Germinal center (tissue), 1 donor: ENCODE results near the gene ZBTB20.
A peak's percentile ranks its signal among the peaks of the same experiment; 100 is the strongest.
"Not testable (repeated sequence)": the region's sequence is repeated elsewhere in the genome, so short reads cannot be mapped to it uniquely, and the experiment has no call there.

Source experiments
- DNase-seq: peaks from one replicate; pipeline ENCODE4 v3.0.0; 2012; ENCODE audit warnings: mixed read lengths, low spot score

The ZBTB20 gene

GRCh38 chr3:115147329-115148141, 447 bp upstream of the ZBTB20 start:
- peak; percentile 95 for DNase-seq

GRCh38 chr3:115146032-115146417, 1.1 kb downstream of the ZBTB20 start:
- peak; percentile 14 for DNase-seq

- DNase-seq = no peak
Measured at GRCh38 chr3:115141033-115141757, 5.9 kb downstream of the ZBTB20 start.

- DNase-seq = no peak
Measured at GRCh38 chr3:115139072-115139471, 8.0 kb downstream of the ZBTB20 start.

GRCh38 chr3:115134648-115135347, 12.3 kb downstream of the ZBTB20 start:
- no peak for DNase-seq

GRCh38 chr3:115127208-115127607, 19.9 kb downstream of the ZBTB20 start:
- DNase-seq = no peak

GRCh38 chr3:115120597-115120996, 26.5 kb downstream of the ZBTB20 start:
- DNase-seq = no peak

- no peak for DNase-seq
Measured at GRCh38 chr3:115113367-115113766, 33.7 kb downstream of the ZBTB20 start.

GRCh38 chr3:115111632-115112031, 35.5 kb downstream of the ZBTB20 start:
- no peak for DNase-seq

- no peak for DNase-seq
Measured at GRCh38 chr3:115110830-115111229, 36.3 kb downstream of the ZBTB20 start.

GRCh38 chr3:115110066-115110465, 37.0 kb downstream of the ZBTB20 start:
- not testable (repeated sequence) for DNase-seq

- DNase-seq = no peak
Measured at GRCh38 chr3:115108614-115109013, 38.5 kb downstream of the ZBTB20 start.

GRCh38 chr3:115102046-115102445, 45.0 kb downstream of the ZBTB20 start:
- DNase-seq = no peak

- DNase-seq = no peak
Measured at GRCh38 chr3:115100806-115101205, 46.3 kb downstream of the ZBTB20 start.

GRCh38 chr3:115099986-115100571, 47.0 kb downstream of the ZBTB20 start:
- DNase-seq = no peak

- no peak for DNase-seq
Measured at GRCh38 chr3:115099134-115099985, 47.7 kb downstream of the ZBTB20 start.

- DNase-seq = no peak
Measured at GRCh38 chr3:115098354-115099073, 48.6 kb downstream of the ZBTB20 start.

- no peak for DNase-seq
Measured at GRCh38 chr3:115095236-115095635, 51.9 kb downstream of the ZBTB20 start.

GRCh38 chr3:115092220-115092791, 54.8 kb downstream of the ZBTB20 start:
- DNase-seq = peak; percentile 14

GRCh38 chr3:115090712-115091111, 56.4 kb downstream of the ZBTB20 start:
- no peak for DNase-seq
